DOHH2 (cell line): ENCODE results near the gene ITPKA.
A peak's percentile ranks its signal among the peaks of the same experiment; 100 is the strongest.

Experiments used
- H3F3A ChIP-seq: fragments of 200-600 bp; sonication (generic), shearing (Covaris generic); 2 replicates; pipeline ENCODE4 v1.6.0; 2016; ENCODE audit warnings: antibody characterized with exemption, mild to moderate bottlenecking; ENCODE audit not compliant: control insufficient read depth, insufficient read depth
- H3K27ac ChIP-seq: fragments of 200-600 bp; sonication (generic); 2 replicates; pipeline ENCODE4 v1.5.1; 2014; ENCODE audit warnings: low read depth, mild to moderate bottlenecking, low read length, moderate library complexity
- H3K27me3 ChIP-seq: fragments of 200-600 bp; sonication (generic); 2 replicates; pipeline ENCODE4 v1.6.1; 2014; ENCODE audit warnings: mild to moderate bottlenecking, low read length, mixed read lengths; ENCODE audit not compliant: control insufficient read depth
- H3K36me3 ChIP-seq: fragments of 200-600 bp; sonication (generic); 2 replicates; pipeline ENCODE4 v1.6.1; 2014; ENCODE audit warnings: mild to moderate bottlenecking, low read length, moderate library complexity, mixed read lengths; ENCODE audit not compliant: control insufficient read depth
- H3K4me1 ChIP-seq: fragments of 200-600 bp; sonication (generic); 2 replicates; pipeline ENCODE4 v1.6.1; 2014; ENCODE audit warnings: mild to moderate bottlenecking, low read length, mixed read lengths; ENCODE audit not compliant: control insufficient read depth
- H3K4me2 ChIP-seq: fragments of 200-600 bp; sonication (generic); 2 replicates; pipeline ENCODE4 v1.6.0; 2014; ENCODE audit warnings: mild to moderate bottlenecking, low read length, moderate library complexity
- H3K4me3 ChIP-seq: fragments of 200-600 bp; sonication (generic); 2 replicates; pipeline ENCODE4 v1.5.1; 2014; ENCODE audit warnings: mild to moderate bottlenecking, low read length, mixed read lengths
- H3K79me2 ChIP-seq: fragments of 200-600 bp; sonication (generic); 2 replicates; pipeline ENCODE4 v1.6.1; 2014; ENCODE audit warnings: mild to moderate bottlenecking, low read length, mixed read lengths; ENCODE audit not compliant: control insufficient read depth
- H3K9me2 ChIP-seq: fragments of 200-600 bp; sonication (generic); replicated peaks from 2 replicates; pipeline ENCODE4 v1.6.1; 2014; ENCODE audit warnings: mild to moderate bottlenecking, low read length, mixed read lengths; ENCODE audit not compliant: control insufficient read depth
- H3K9me3 ChIP-seq: fragments of 200-600 bp; sonication (generic); 2 replicates; pipeline ENCODE4 v1.6.1; 2014; ENCODE audit warnings: antibody characterized with exemption, low read length, mixed read lengths; ENCODE audit not compliant: control insufficient read depth, insufficient read depth
- H4K20me1 ChIP-seq: fragments of 200-600 bp; sonication (generic); 2 replicates; pipeline ENCODE4 v1.6.0; 2014; ENCODE audit warnings: low read depth, mild to moderate bottlenecking, antibody characterized with exemption, low read length, moderate library complexity; ENCODE audit not compliant: control insufficient read depth, insufficient read depth
- EZH2phosphoT487 ChIP-seq: fragments of 200-600 bp; sonication (generic); IDR thresholded peaks from 2 replicates; pipeline ENCODE4 v1.6.1; 2017; ENCODE audit warnings: borderline replicate concordance, mild to moderate bottlenecking, antibody characterized with exemption, low read length, moderate library complexity, mixed read lengths
- TF ChIP-seq, protein P1 (sequence below): fragments of 200-600 bp; sonication (generic); IDR thresholded peaks from one replicate; pipeline ENCODE4 v1.5.1; 2014; ENCODE audit warnings: antibody characterized with exemption, mild to moderate bottlenecking, low read depth, low read length; ENCODE audit not compliant: poor library complexity, severe bottlenecking

Gene ITPKA

DNA sequence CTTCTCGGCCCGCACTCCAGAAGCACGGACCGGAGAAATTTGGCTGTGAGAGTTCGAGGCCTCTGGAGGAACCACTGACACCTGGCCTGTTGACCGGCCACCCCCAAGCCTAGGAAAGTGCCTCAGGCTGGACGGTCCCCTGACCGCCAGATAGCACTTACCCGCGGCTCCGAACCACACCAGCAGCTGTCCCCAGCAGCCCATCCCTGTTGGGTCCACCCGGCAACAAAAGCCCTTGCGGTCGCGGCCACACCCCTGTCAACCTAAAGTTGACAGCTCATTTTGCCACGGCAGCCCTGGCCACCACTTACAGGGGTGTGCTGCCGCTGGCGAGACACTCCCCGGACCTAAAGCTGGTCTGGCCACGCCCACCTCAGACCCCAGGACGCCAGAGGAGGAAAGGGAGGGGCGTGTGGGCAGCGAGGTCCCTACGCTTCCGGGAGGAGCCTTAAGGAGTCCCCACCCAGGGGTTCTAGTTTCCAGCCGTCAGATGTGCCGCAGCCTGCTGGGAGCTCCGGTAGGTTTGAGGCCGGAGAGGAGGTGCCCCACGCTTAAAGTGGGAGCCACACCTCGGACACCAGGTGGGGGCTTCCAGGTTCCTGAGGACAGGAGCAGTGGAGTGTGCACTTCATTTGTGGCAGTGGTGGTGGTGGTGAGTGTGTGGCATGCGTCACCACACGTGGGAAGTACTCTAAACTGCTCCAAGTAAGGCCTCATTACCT is 20.0 kb downstream of the ITPKA start, which contains the start of gene LTK:
Gene LTK, minus strand, starts transcription at position 322 of the 722 bp plus-strand sequence. Its CDS starts 118 bp downstream, at position 204.
- Histone ChIP-seq H3K4me3 (no peak within 1 kb of the TSS), H4K20me1 (peaks cover 3% of the 10 kb centered on the region; the same call in 1 of the 2 replicates), H3K27ac (no peak within 1 kb of the TSS), H3K27me3 (peaks cover 25% of the 10 kb centered on the region), H3K79me2 (no peaks in the 10 kb centered on the region), H3K4me1 (peaks cover 16% of the 10 kb centered on the region), H3K9me3 (no peaks in the 10 kb centered on the region), H3K4me2 (peak within 1 kb of the TSS; percentile 32), H3F3A (no peaks in the 10 kb centered on the region), H3K9me2 (no peaks in the 10 kb centered on the region), H3K36me3 (peaks cover 10% of the 10 kb centered on the region; the same call in 1 of the 2 replicates)
- no peak for TF ChIP-seq EZH2phosphoT487
- TF ChIP-seq, protein P1, sequence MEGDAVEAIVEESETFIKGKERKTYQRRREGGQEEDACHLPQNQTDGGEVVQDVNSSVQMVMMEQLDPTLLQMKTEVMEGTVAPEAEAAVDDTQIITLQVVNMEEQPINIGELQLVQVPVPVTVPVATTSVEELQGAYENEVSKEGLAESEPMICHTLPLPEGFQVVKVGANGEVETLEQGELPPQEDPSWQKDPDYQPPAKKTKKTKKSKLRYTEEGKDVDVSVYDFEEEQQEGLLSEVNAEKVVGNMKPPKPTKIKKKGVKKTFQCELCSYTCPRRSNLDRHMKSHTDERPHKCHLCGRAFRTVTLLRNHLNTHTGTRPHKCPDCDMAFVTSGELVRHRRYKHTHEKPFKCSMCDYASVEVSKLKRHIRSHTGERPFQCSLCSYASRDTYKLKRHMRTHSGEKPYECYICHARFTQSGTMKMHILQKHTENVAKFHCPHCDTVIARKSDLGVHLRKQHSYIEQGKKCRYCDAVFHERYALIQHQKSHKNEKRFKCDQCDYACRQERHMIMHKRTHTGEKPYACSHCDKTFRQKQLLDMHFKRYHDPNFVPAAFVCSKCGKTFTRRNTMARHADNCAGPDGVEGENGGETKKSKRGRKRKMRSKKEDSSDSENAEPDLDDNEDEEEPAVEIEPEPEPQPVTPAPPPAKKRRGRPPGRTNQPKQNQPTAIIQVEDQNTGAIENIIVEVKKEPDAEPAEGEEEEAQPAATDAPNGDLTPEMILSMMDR = no peak

DNA sequence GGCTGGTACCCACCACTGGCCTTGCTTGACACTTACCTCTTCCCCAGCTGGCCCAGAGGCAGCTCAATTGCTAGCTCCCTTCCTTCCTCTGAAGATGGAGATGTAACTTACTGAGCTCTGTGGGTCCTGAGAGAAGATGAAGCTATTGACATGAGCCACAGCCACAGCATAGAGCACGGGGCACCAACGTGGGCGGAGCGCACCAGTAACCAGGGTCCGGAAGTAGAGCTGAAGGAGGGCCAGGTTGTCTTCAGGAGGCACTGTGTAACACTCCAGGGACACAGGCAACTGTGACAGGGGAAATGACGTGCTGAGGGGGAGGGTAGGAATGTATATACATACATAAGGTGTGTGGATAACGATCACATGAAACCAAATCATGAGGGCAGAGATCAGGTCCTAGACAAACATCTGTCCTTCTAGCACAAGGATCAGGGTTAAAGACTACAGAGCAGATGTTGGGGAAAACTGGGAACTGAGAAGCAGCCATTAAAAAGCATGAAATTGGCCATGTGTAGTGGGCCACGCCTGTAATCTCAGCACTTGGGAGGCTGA is 24.3 kb downstream of the ITPKA start:
- peaks cover 9% of the 10 kb centered on the region for H3K27me3 ChIP-seq
- H3K9me2 ChIP-seq = no peaks in the 10 kb centered on the region
- H3K4me1 ChIP-seq = peaks cover 6% of the 10 kb centered on the region
- H3K4me2 ChIP-seq = no peak overlapping the region
- no peak for TF ChIP-seq EZH2phosphoT487
- TF ChIP-seq, protein P1 = no peak
- H3F3A ChIP-seq = no peaks in the 10 kb centered on the region
- no peak overlapping the region for H3K4me3 ChIP-seq
- H3K79me2 ChIP-seq = no peaks in the 10 kb centered on the region
- no peaks in the 10 kb centered on the region for H3K9me3 ChIP-seq
- peaks cover 3% of the 10 kb centered on the region; the same call in 1 of the 2 replicates for H4K20me1 ChIP-seq
- H3K36me3 ChIP-seq = peaks cover 13% of the 10 kb centered on the region; the same call in 1 of the 2 replicates
- H3K27ac ChIP-seq = no peak overlapping the region

DNA sequence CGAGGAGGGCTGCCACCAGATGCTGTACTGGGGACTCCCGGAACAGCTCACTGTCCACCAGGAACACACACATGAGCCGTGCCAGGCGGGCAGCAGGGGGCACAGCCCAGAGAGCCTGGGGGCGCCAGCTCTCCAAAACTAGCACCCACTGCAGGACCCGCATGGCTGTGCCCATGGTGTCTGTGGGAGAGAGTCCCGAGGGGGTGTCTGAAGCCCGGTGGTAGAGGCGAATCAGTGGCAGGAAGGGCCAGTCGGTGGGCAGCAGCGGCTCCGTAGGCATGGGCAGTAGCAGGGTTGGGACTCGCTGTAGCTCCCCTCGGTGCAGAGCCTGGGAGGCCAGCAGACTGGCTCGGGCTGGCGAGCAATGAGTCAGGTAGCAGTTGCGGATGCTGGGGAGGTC is 27.0 kb downstream of the ITPKA start:
- Histone ChIP-seq H3K27ac (no peak overlapping the region), H3K79me2 (no peaks in the 10 kb centered on the region), H3K27me3 (no peaks in the 10 kb centered on the region), H3K4me1 (no peaks in the 10 kb centered on the region), H4K20me1 (no peaks in the 10 kb centered on the region), H3K9me3 (no peaks in the 10 kb centered on the region), H3K4me3 (no peak overlapping the region), H3K4me2 (no peak overlapping the region), H3F3A (no peaks in the 10 kb centered on the region), H3K9me2 (no peaks in the 10 kb centered on the region), H3K36me3 (peaks cover 17% of the 10 kb centered on the region; the same call in 1 of the 2 replicates)
- TF ChIP-seq, protein P1 = no peak
- TF ChIP-seq EZH2phosphoT487 = no peak
